ENCODE measurements around the gene VCP. TPM values are rescaled to one million over a fixed set of nuclear protein-coding genes. Genes with fewer than 3 reads are reported as not detected.

VCP gene
- total RNA-seq (2011; cell fraction: chromatin; rRNA removed; ENCODE audit: low replicate concordance): 216 and 351 TPM in 2 replicates
- 188 and 217 TPM in 2 replicates for total RNA-seq (2011; cell fraction: nucleolus; rRNA removed)
- 152 and 172 TPM in 2 replicates for total RNA-seq (2011; cell fraction: nucleoplasm; rRNA removed)
- total RNA-seq (2014; rRNA removed) (192 and 235 TPM in 2 replicates), total RNA-seq (2014; rRNA removed; fragmentation: Illumina TruSeq; extraction: Trizol) (199 and 201 TPM in 2 replicates), total RNA-seq (2015; rRNA removed; fragmentation: Illumina TruSeq; extraction: Trizol) (199 TPM in 2 replicates), total RNA-seq (2021) (232 and 256 TPM in 2 replicates), polyA plus RNA-seq (2011; rRNA removed) (221 and 257 TPM in 2 replicates), polyA plus RNA-seq (2014; fragmentation: Illumina TruSeq; extraction: Trizol) (209 and 259 TPM in 2 replicates), polyA plus RNA-seq (2014; fragmentation: Nextera tagmentation; extraction: Ambion mirVana) (10 to 100 TPM in 1 of 2 experiments, 1 to 10 TPM in 1; 7.1 to 15.6 TPM), polyA plus RNA-seq (2014; rRNA removed) (128 and 140 TPM in 2 replicates), polyA minus RNA-seq (2011; rRNA and poly(A)+ RNA removed) (359 and 459 TPM in 2 replicates), Bru-seq, nascent RNA (percentile 93 among the genes with signal in this experiment), BruChase-seq, experiment 1, labeled RNA remaining after a 2-hour chase (percentile 93 among the genes with signal in this experiment), BruChase-seq, experiment 2, labeled RNA remaining after a 6-hour chase (percentile 94 among the genes with signal in this experiment)
- polyA plus RNA-seq (2011; cell fraction: cytosol; rRNA removed): 155 and 189 TPM in 2 replicates
- polyA plus RNA-seq (2011; cell fraction: nucleus; rRNA removed): 183 and 202 TPM in 2 replicates
- polyA plus RNA-seq (2012): 167 and 233 TPM in 2 replicates
- 187 and 265 TPM in 2 replicates for polyA minus RNA-seq (2011; cell fraction: cytosol; rRNA and poly(A)+ RNA removed)
- 78.8 and 118 TPM in 2 replicates for polyA minus RNA-seq (2011; cell fraction: nucleus; rRNA and poly(A)+ RNA removed)
- long read RNA-seq, experiment 1, full-length matches to known transcripts: 1,445 of 1,929 reads
- long read RNA-seq, experiment 1, partial matches to known transcripts: 171 of 1,929 reads
- long read RNA-seq, experiment 1, other reads (novel, unspliced or antisense): 313 of 1,929 reads
- long read RNA-seq, experiment 2, transcript VCP-204 (2 exons, 508 nt): major isoform, 13 of 310 reads
- long read RNA-seq, experiment 2, partial matches to known transcripts: 74 of 310 reads
- long read RNA-seq, experiment 2, other reads (novel, unspliced or antisense): 222 of 310 reads
- long read RNA-seq, experiment 3, full-length matches to known transcripts: 213 of 291 reads
- long read RNA-seq, experiment 3, partial matches to known transcripts: 32 of 291 reads
- long read RNA-seq, experiment 3, other reads (novel, unspliced or antisense): 46 of 291 reads

GRCh38 chr9:35072461-35073278 lies at the start of gene VCP:
VCP (minus strand) TSS chr9:35072625; CDS start chr9:35072353, 272 bp downstream.
- no TSS peak for BruUV-seq (replicated peaks)
- in situ Hi-C loops (cut with MboI) (no loop called here), intact Hi-C loops (cut with micrococcal nuclease) (loop anchor here (2.0 kb wide), 2 partner anchors 24 to 42 kb away; partner anchors contain the start of genes ATOSB and PIGO)
- Histone ChIP-seq H3K9ac (ENCODE audit: insufficient read depth in 1 of 2, low read depth in 2 of 2, low read length in 2 of 2) (peak within 1 kb of the TSS; percentile 93 to 95), H3K9me1 (ENCODE audit: control insufficient read depth, insufficient read depth, low read length) (no peaks in the 10 kb centered on the region), H3K27me3 (ENCODE audit: control insufficient read depth in 2 of 2, insufficient read depth in 2 of 2, low read length in 2 of 2) (no peaks in the 10 kb centered on the region), H4K20me1 (replicated peaks; ENCODE audit: control insufficient read depth, insufficient read depth, low read length) (peaks cover 29% of the 10 kb centered on the region), H2AFZ (ENCODE audit: low read depth, low read length) (peak within 1 kb of the TSS; percentile 64), H3K36me3 (ENCODE audit: control insufficient read depth, insufficient read depth, low read length) (peaks cover 76% of the 10 kb centered on the region), H3K4me2 (ENCODE audit: insufficient read depth, low read length) (peak within 1 kb of the TSS; percentile 90), H3K9me3 (replicated peaks; ENCODE audit: control insufficient read depth, insufficient read depth, low read depth, low read length) (no peaks in the 10 kb centered on the region), H3K4me1 (replicated peaks in 1 of 2; ENCODE audit: control insufficient read depth in 2 of 2, insufficient read depth in 2 of 2, low read length in 2 of 2) (peaks cover 5 to 15% of the 10 kb centered on the region in 2 experiments; a peak in 3 of 5 replicates), H3K79me2 (ENCODE audit: control insufficient read depth, insufficient read depth, low read length) (peaks cover 52% of the 10 kb centered on the region), H3K4me3 (peak within 1 kb of the TSS; percentile 99), H3K27ac (ENCODE audit: extremely low read depth, low read depth, low read length) (peak within 1 kb of the TSS; percentile 97)
- WGBS (ENCODE audit: insufficient coverage, low coverage, missing lambda C conversion rate): 8% methylated on average over 51 of the region's 54 CpGs
- FAIRE-seq (peak; percentile 100), ATAC-seq (peak; percentile 95), DNase-seq (ENCODE audit: extremely low read depth in 1 of 4, low spot score in 3 of 4) (peak; percentile 93 to 98 (median 96))
- POLR2A ChIA-PET: interaction anchor here (0.5 to 3.0 kb wide), 13 partner anchors 13 to 538 kb away, joined by 3 to 32 read pairs (median 3); partner anchors contain the start of gene PIGO
- CTCF ChIA-PET (ENCODE audit: low intra/inter-chr PET ratio): no interaction called here
- TF ChIP-seq HLTF (IDR thresholded peaks at IDR 0.05) (no peak), OTX1 (CRISPR knock-in tag; IDR thresholded peaks at IDR 0.05) (no peak), ZBTB11 (CRISPR knock-in tag; IDR thresholded peaks at IDR 0.05) (no peak), ILF3 (IDR thresholded peaks at IDR 0.05; ENCODE audit: borderline replicate concordance) (no peak; the same call in 1 of the 2 replicates), FUS (optimal IDR thresholded peaks at IDR 0.05; ENCODE audit: low read depth, low read length) (no peak), HMG20B (CRISPR knock-in tag; IDR thresholded peaks at IDR 0.05) (no peak), BRCA1 (IDR thresholded peaks at IDR 0.05) (no peak), BRCA1 (CRISPR knock-in tag; IDR thresholded peaks at IDR 0.05) (no peak), CREM (IDR thresholded peaks at IDR 0.05; ENCODE audit: low read depth) (peak; percentile 97), RBM22 (IDR thresholded peaks at IDR 0.05; ENCODE audit: low read depth, low read length, poor library complexity, severe bottlenecking) (no peak)
- TF ChIP-seq, protein P1, sequence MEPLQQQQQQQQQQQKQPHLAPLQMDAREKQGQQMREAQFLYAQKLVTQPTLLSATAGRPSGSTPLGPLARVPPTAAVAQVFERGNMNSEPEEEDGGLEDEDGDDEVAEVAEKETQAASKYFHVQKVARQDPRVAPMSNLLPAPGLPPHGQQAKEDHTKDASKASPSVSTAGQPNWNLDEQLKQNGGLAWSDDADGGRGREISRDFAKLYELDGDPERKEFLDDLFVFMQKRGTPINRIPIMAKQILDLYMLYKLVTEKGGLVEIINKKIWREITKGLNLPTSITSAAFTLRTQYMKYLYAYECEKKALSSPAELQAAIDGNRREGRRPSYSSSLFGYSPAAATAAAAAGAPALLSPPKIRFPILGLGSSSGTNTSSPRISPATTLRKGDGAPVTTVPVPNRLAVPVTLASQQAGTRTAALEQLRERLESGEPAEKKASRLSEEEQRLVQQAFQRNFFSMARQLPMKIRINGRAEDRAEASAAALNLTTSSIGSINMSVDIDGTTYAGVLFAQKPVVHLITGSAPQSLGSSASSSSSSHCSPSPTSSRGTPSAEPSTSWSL (CRISPR knock-in tag; IDR thresholded peaks at IDR 0.05; ENCODE audit: borderline replicate concordance): no peak

Data from K562 (cell line).